HAP-1 (cell line): ENCODE data around the gene BTBD19.
"Not testable (repeated sequence)": the region's sequence is repeated elsewhere in the genome, so short reads cannot be mapped to it uniquely, and the experiment has no call there.

Experiments
- DNase-seq, 2 experiments: peaks; one replicate each; pipeline ENCODE4 v3.0.0-alpha.2; 2016 to 2020; ENCODE audit warnings: low spot score in 2 of 2
- H3K27me3 ChIP-seq: fragments of 250-450 bp; sonication (Bioruptor Pico); 2 replicates; pipeline ENCODE4 v1.5.1; 2020; ENCODE audit warnings: low read depth, mild to moderate bottlenecking, moderate library complexity
- H3K36me3 ChIP-seq: fragments of 250-450 bp; sonication (Bioruptor Pico); replicated peaks from 2 replicates; pipeline ENCODE4 v1.5.1; 2020; ENCODE audit warnings: mild to moderate bottlenecking
- H3K4me1 ChIP-seq: fragments of 250-450 bp; sonication (Bioruptor Pico); 2 replicates; pipeline ENCODE4 v1.5.1; 2020; ENCODE audit warnings: mild to moderate bottlenecking
- H3K4me3 ChIP-seq: fragments of 250-450 bp; sonication (Bioruptor Pico); 2 replicates; pipeline ENCODE4 v1.5.1; 2020; ENCODE audit warnings: mild to moderate bottlenecking, moderate library complexity
- H3K9me3 ChIP-seq: fragments of 250-450 bp; sonication (Bioruptor Pico); 2 replicates; pipeline ENCODE4 v1.5.1; 2020; ENCODE audit warnings: mild to moderate bottlenecking, moderate library complexity
- in situ Hi-C: fragments of 300-500 bp; cut with MboI; formaldehyde crosslinking; loops from 3 replicates; pipeline ENCODE4 v1.14.3; 2020; ENCODE audit warnings: low sequenced_read_pairs, inconsistent platforms, mixed read lengths

Gene BTBD19

DNA sequence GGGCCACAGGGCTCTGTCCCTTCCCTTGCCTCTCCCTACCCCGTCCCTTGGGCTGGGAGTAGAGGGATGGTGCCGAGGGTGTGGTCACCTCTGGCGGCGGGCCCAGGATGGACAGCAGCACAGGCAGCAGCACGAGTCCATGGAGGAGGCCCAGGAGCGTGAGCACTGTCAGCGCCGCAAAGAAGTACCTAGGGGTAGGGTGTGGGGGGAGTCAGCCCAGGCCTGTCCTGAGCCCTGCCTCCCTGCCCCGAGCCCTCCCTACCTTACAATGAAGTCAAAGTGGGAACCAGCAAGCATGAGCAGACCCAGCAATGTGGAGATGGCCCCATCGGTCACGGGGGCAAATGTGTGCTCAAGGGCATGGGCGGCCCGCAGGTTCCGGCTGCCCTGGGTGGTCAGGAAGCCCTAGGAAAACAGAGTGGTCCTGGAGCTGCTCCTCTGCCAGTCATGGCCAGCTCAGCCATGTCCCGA lies 14.7 kb downstream of the BTBD19 start:
- no peak overlapping the region for H3K4me3 ChIP-seq
- in situ Hi-C loops: no loop called here
- H3K36me3 ChIP-seq: no peaks in the 10 kb centered on the region
- H3K9me3 ChIP-seq: no peaks in the 10 kb centered on the region
- DNase-seq: no peak
- no peaks in the 10 kb centered on the region for H3K27me3 ChIP-seq
- peaks cover 12% of the 10 kb centered on the region for H3K4me1 ChIP-seq

DNA sequence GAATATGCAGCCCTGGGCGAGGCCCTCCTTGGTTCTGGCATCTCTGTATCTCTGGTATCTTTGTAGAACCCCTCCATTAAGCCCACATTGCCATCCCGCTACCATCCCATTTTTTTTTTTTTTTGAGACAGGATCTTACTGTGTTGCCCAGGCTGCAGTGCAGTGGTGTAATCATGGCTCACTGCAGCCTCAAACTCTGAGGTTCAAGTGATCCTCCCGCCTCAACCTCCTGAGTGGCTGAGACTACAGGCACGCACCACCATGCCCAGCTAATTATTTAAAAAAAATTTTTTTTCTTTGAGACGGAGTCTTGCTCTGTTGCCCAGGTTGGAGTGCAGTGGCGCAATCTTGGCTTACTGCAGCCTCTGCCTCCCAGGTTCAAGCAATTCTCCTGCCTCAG lies 16.1 kb downstream of the BTBD19 start:
- in situ Hi-C loops, H3K4me1 ChIP-seq, H3K4me3 ChIP-seq, H3K27me3 ChIP-seq, H3K36me3 ChIP-seq, H3K9me3 ChIP-seq, DNase-seq: not testable (repeated sequence)

DNA sequence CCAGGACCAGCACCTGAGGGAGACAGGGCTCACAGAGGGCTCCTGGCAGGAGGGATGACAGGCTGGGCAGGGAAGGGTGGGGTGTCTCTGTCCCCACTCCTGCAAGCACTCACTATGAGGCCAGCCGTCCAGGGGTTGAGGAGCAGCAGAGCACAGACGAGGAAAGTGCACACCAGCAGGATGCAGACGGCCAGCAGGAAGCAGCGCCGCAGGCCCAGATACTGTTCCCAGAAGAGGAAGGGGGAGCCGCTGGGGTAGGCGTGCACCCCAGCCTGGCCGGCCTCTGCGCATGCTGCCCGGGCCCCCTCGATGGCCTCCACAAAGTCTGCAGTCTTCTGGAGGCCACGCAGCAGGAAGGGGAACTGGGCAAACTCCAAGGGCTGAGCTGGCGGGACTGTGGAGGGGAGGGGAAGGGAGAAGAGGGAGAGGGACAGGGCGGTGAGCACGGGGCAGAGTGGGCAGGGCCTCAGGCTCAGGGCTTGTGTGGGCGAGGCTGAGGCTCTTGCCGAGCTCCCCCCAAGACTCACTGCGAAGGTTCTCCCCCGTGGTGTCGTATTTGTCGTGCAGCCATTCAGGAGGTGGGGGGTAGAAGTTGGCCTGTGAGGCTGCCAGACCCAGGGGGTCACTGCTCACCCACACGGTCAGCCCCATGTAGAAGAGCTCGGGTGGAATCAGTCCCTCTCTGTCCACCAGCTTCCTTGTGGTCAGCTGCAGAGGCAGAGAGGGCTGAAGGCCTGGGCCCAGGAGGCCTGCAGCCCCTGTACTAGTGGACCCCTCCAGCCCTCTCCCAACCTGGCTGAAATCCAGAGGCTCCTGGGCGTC lies 18.3 kb downstream of the BTBD19 start:
- no peaks in the 10 kb centered on the region for H3K4me1 ChIP-seq
- in situ Hi-C loops: no loop called here
- no peaks in the 10 kb centered on the region for H3K27me3 ChIP-seq
- H3K36me3 ChIP-seq: no peaks in the 10 kb centered on the region
- H3K9me3 ChIP-seq: no peaks in the 10 kb centered on the region
- DNase-seq: no peak
- no peak overlapping the region for H3K4me3 ChIP-seq

DNA sequence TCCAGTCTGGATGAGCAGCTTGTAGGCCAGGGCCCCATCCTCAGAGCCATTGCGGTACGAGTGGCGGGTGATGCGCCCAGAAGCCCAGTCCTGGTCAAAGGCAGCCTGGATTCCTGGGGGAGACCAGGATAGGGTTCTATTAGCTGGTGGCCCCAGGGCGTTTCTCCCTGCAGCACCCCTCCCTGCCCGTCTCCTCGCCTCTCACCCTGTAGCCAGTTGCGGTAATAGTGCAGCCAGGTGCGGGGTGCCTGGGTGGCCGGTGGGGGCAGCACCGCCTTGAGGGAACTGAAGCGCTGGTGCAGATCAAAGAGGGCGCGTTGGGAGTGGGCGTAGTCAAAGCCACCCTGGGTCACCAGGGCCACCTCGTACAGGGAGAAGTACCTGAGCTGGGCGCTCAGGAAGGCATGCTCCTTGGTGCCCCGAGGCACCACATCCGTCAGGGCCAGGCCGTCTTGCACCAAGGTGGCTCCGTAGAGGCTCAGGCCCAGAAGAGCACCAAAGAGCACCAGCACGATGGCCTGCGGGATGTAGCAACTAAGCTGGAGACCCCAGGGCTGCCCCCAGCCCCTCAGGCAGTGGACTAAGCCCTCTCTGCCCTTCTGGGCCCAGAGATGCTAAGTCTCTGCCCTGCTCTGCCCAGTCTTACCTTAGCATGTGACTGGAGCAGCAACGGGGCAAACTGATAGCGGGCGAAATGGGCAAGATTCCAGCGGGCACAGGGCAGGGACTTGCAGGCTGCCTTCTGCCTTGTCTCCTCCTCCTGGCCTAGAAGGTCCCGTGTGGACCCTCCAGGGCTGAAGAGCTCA lies 19.1 kb downstream of the BTBD19 start:
- no peak for DNase-seq
- H3K4me1 ChIP-seq: no peaks in the 10 kb centered on the region
- in situ Hi-C loops: no loop called here

DNA sequence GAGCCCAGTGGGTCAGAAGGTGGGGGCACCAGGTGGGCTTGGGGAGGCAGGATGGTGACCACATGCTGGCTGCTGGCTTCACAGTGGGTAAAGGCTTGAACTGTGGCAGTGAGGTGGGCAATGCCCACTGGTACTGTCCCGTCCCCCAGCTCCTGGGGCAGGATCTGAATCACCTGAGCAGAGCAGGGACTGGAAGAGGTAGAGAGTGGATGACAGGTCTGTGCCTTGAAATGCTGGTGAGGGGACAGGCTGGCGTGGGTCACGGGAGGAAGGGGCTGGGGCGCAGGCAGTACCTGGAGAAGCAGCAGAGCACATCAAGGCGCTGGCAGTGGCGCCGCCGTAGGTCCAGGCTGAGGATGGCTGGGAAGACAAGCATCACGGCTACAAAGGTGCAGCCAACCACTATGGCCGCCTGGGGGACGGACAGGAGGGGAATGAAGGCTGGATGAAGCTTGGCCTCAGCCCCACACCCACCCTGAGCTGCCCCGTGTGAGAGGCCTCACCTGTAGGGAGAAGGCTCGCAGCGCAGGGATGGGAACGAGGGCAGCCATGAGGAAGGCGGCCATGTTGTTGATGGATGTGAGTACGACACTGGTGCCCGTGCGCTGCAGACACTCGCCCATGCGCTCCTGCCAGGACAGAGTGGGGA lies 19.8 kb downstream of the BTBD19 start:
- no peaks in the 10 kb centered on the region for H3K27me3 ChIP-seq
- in situ Hi-C loops: no loop called here
- no peaks in the 10 kb centered on the region for H3K36me3 ChIP-seq
- H3K4me1 ChIP-seq: no peaks in the 10 kb centered on the region
- no peaks in the 10 kb centered on the region for H3K9me3 ChIP-seq
- no peak for DNase-seq
- H3K4me3 ChIP-seq: no peak overlapping the region

More for the DNA sequence above, 19.1 kb downstream of the BTBD19 start:
- no peaks in the 10 kb centered on the region for H3K9me3 ChIP-seq
- no peaks in the 10 kb centered on the region for H3K27me3 ChIP-seq
- no peak overlapping the region for H3K4me3 ChIP-seq
- H3K36me3 ChIP-seq: no peaks in the 10 kb centered on the region

DNA sequence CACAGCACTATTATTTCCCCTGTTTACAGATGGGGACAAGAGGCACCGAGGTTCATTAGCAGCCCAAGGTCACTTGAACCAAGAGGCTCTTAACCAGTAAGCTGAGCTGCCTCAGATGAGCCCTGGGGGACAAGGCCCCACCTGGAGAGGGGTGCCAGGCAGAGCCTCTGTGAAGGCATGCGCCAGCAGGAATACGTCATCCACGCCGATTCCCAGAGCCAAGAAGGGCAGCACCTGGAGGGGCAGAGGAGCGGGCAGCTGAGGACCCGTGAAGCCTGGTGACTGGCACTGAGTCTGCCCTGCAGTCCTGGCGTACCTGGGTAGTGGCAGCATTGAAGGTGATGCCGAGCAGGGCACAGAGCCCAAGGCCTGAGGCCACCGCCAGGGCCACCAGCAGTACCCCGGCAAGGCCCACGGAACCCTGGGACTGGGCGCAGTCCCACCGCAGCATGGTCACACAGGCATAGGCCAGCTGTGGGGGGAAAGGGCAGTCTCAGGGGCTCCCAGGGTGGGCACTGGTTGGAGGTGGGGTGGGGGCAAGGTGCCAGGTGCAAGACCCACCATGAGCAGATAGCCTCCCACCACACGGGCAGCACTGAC lies 20.6 kb downstream of the BTBD19 start:
- no peaks in the 10 kb centered on the region for H3K27me3 ChIP-seq
- no peak for DNase-seq
- in situ Hi-C loops: no loop called here
- no peak overlapping the region for H3K4me3 ChIP-seq
- H3K4me1 ChIP-seq: no peaks in the 10 kb centered on the region
- H3K36me3 ChIP-seq: no peaks in the 10 kb centered on the region
- no peaks in the 10 kb centered on the region for H3K9me3 ChIP-seq

DNA sequence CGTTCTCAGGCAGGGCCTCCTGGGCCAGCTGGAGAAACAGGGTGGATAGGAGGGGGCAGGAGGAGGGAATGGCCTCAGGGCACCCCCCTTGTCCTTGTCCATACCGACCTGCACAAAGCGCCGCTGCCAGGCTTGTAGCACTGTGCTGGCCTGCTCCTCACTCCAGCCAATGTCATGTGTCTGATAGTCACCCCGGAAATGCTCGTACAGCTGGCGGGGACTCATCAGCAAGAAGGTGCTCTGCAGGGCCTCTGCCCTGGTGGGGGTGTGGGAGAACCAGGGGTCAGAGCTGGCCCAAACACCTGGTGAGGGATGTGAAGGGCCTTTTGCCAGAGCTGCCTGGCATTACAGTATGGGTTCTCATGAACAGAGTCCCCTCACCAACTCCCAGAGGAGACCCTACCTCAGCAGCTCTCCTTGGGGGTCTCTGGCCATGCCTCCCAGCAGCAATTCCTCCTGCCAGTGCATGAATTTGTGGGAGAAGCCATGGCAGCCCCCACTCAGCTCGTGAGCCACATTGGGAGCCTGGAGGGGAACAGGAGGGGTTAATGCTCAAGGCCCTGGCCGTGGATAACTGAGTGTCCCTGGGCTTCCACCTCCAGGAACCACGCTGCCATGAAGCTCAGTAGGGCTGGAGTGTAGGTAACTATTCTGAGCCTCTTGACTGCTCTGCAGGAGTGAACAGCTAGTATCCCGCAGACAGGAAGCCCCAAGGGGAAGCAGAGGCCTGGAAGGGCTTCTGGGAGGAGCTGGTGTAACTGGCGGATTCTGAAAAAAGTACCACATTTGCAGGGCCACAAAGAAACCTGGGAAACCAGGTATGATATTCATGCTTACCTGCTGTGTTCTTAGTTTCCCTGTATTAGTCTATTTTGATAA lies 21.4 kb downstream of the BTBD19 start:
- in situ Hi-C loops: loop anchor here (10.0 kb wide), 2 partner anchors 475 to 665 kb away; partner anchors contain the start of gene TESK2
- DNase-seq: no peak
- Histone ChIP-seq H3K36me3 (no peaks in the 10 kb centered on the region), H3K27me3 (no peaks in the 10 kb centered on the region), H3K4me3 (no peak overlapping the region), H3K9me3 (no peaks in the 10 kb centered on the region), H3K4me1 (no peaks in the 10 kb centered on the region)

DNA sequence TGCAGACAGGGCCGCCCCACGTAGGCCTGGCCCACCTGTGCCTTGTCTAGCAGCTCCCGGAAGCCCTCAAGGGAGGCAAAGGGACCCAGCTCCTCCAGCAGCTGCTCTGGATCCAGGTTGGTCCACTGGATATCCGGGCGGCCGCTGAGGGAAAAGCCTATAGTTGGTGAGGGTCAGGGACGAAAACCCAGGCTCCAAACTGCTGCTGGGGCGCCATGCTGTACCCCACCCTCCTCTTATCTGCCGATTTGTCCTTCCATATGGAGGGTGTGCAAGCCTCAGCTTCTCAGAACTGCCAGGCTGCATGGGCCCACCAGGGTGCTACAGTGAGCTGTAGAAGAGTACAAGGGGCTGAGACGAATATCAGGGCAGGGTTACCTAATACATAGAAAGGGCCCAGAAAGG lies 22.6 kb downstream of the BTBD19 start:
- DNase-seq: no peak
- no peaks in the 10 kb centered on the region for H3K9me3 ChIP-seq
- in situ Hi-C loops: loop anchor here (10.0 kb wide), 2 partner anchors 474 to 664 kb away; partner anchors contain the start of gene TESK2

DNA sequence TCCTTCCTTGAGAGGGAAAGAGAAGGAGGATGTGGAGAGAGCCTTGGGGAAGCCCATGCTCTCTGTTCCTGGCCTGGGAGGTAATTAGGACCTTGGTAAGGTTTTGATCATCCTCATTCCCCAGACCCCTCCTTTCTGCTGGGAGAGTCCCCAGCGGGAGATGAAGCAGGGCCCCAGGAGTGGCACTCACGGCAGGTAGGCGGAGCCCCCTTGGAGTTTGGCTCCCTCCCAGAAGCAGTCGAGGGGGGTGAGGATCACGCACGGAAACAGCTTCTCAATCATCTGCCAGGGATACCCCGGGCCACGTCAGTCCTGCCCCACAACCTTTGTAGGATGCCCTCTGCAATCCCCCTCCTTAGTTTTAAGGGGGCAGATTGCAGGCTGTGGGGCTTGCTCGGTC lies 23.2 kb downstream of the BTBD19 start:
- no peaks in the 10 kb centered on the region for H3K27me3 ChIP-seq
- no peaks in the 10 kb centered on the region for H3K9me3 ChIP-seq
- no peak overlapping the region for H3K4me3 ChIP-seq
- H3K36me3 ChIP-seq: no peaks in the 10 kb centered on the region
- no peaks in the 10 kb centered on the region for H3K4me1 ChIP-seq
- DNase-seq: no peak
- in situ Hi-C loops: loop anchor here (10.0 kb wide), 2 partner anchors 473 to 663 kb away; partner anchors contain the start of gene TESK2

More for the DNA sequence above, 22.6 kb downstream of the BTBD19 start:
- Histone ChIP-seq H3K4me3 (no peak overlapping the region), H3K27me3 (no peaks in the 10 kb centered on the region), H3K4me1 (no peaks in the 10 kb centered on the region), H3K36me3 (no peaks in the 10 kb centered on the region)

DNA sequence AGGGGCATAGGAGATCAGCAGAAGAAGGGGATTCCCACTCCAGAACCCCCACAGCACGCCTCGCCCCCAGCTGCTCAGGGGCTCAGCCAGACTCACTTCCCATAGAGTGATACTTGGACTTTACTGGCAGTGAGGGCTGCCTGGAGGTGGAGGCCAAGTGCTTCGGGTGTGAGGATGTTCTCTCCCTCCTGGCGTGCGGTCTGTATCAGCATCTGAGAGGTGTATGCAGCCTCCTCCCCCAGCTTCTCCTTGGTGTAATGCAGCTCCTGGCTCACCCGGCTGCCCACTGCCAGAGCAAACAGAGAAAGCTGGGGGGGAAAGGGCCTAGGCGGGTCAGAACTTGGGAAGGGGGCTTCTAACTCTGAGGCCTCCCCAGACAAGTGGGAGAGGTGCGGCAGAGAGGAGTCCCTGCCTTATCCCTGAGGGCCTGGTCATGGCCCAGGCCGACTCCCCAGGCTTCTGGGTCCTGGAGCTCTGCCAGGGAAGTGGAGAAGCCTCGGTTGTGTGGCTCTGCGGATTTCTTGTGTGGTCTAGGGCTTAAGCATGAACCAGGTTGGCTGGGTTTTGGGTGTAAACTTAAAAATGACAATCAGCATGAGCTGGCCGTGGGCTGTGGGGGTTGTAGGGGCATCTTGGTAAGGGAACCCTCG lies 23.9 kb downstream of the BTBD19 start:
- no peak for DNase-seq
- Histone ChIP-seq H3K4me3 (no peak overlapping the region), H3K36me3 (no peaks in the 10 kb centered on the region), H3K27me3 (no peaks in the 10 kb centered on the region), H3K4me1 (no peaks in the 10 kb centered on the region), H3K9me3 (no peaks in the 10 kb centered on the region)
- in situ Hi-C loops: loop anchor here (10.0 kb wide), 2 partner anchors 473 to 663 kb away; partner anchors contain the start of gene TESK2

DNA sequence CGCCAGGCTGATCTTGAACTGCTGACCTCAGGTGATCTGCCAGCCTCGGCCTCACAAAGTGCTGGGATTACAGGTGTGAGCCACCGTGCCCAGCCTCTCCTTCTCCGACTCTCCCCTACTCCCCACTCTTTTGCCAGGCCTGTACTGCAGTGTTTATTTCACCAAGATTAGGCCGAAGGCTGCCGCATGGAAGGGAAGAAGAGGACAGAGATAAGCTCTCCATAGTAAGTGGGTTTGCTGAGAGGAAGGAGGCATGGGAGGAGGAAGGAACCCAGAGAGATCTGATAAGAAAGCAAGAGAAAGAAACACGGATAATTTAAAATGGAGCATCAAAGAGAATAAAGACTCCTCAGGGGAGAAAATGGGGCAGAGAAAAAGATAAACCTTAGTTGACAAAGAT lies 26.0 kb downstream of the BTBD19 start:
- in situ Hi-C loops: loop anchor here (10.0 kb wide), 2 partner anchors 470 to 660 kb away; partner anchors contain the start of gene TESK2
- no peak for DNase-seq
- Histone ChIP-seq H3K27me3 (no peaks in the 10 kb centered on the region), H3K4me1 (no peaks in the 10 kb centered on the region), H3K4me3 (no peak overlapping the region), H3K9me3 (no peaks in the 10 kb centered on the region), H3K36me3 (no peaks in the 10 kb centered on the region)
